Muscle layer of duodenum (tissue), 2 donors: Measurements from ENCODE around the gene FGF8.
A peak's percentile ranks its signal among the peaks of the same experiment; 100 is the strongest.

Source experiments
- H3K27ac ChIP-seq: one replicate; pipeline ENCODE4 v1.7.0; 2013; ENCODE audit warnings: mild to moderate bottlenecking, low read length
- H3K27me3 ChIP-seq: one replicate; pipeline ENCODE4 v1.7.0; 2013; ENCODE audit warnings: low read depth, mild to moderate bottlenecking, control low read depth, low read length
- H3K36me3 ChIP-seq, 2 donors: one replicate each; pipeline ENCODE4 v1.7.0; 2013; ENCODE audit warnings: low read length in 2 of 2, control low read depth in 1 of 2, mild to moderate bottlenecking in 1 of 2; ENCODE audit not compliant: insufficient read depth in 2 of 2, control insufficient read depth in 1 of 2
- H3K4me1 ChIP-seq, 2 donors: one replicate each; pipeline ENCODE4 v1.7.0; 2013; ENCODE audit warnings: low read length in 2 of 2, mild to moderate bottlenecking in 2 of 2, control low read depth in 1 of 2, moderate library complexity in 1 of 2; ENCODE audit not compliant: insufficient read depth in 2 of 2, control insufficient read depth in 1 of 2
- H3K4me3 ChIP-seq, 2 donors: one replicate each; pipeline ENCODE4 v1.7.0; 2013; ENCODE audit warnings: low read length in 2 of 2, low read depth in 1 of 2, mild to moderate bottlenecking in 1 of 2
- H3K9me3 ChIP-seq, 2 donors: one replicate each; pipeline ENCODE4 v1.7.0; 2013; ENCODE audit warnings: low read length in 2 of 2, control low read depth in 1 of 2, mild to moderate bottlenecking in 1 of 2; ENCODE audit not compliant: control insufficient read depth in 1 of 2
- donor health status: healthy.

Gene FGF8

DNA sequence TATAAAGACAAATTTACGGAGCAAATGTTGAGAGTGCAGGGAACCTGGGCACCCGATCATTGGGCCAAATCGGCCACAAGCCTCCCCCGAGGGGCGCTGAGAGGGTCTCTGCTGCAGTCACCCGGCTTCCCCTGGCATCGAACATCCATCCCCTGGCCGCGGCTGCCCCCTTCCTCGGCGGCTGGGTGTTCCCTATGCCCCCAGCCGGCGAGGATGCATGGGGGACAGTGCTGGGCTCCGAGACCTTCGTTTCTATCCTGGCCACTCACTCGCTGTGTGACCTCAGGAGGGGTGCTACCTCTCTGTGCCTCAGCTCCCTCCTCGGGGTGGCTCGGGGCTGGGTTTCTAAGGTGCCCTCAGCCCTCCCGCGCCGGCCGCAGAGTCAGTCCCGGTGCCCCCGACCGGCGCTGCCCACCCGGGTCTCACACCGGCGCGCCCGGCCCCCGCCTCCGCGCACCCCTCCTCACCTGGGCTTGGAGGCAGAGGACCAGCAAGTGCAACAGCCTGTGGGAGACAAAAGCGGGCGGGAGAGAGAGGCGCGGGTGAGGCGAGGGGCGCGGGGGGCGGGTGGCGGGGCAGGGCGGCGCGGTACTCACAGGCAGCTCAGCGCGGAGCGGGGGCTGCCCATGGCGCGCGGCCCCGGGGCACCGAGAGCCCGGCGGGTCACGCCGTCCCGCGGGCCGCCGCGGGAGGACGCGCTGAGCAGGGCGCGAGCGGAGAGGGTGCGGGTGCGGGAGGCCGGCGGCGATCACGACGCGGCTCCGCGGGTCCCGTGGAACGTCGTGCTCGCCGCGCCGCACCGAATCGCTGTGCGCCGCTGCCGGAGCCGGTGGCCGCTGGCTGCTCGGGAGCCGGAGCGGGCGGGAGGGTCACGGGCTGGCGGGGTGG is at the start of gene FGF8:
TSS of gene FGF8 (minus strand) at position 842 of the 888 bp plus-strand sequence. CDS start at position 628, 214 bp downstream.
- Histone ChIP-seq H3K36me3 (no peaks in the 10 kb centered on the region), H3K4me3 (peak within 1 kb of the TSS in 1 of 2 donors; percentile 19), H3K9me3 (no peaks in the 10 kb centered on the region), H3K4me1 (peaks cover 3 to 29% of the 10 kb centered on the region in 2 donors), H3K27me3 (peaks cover 75% of the 10 kb centered on the region), H3K27ac (no peak within 1 kb of the TSS)

- Histone ChIP-seq H3K27me3 (no peaks in the 10 kb centered on the region), H3K36me3 (peaks cover 0 to 5% of the 10 kb centered on the region in 2 donors), H3K27ac (no peak overlapping the region), H3K4me1 (peaks cover 0 to under 1% of the 10 kb centered on the region in 2 donors), H3K9me3 (no peaks in the 10 kb centered on the region), H3K4me3 (no peak overlapping the region)
Observed at GRCh38 chr10:101824736-101825135, 48.8 kb upstream of the FGF8 start.

- H3K4me3 ChIP-seq, result peak overlapping the region; percentile 97 to 100
- peaks cover 0 to 7% of the 10 kb centered on the region in 2 donors for H3K36me3 ChIP-seq
- peaks cover 9 to 21% of the 10 kb centered on the region in 2 donors for H3K4me1 ChIP-seq
- no peaks in the 10 kb centered on the region for H3K9me3 ChIP-seq
- H3K27me3 ChIP-seq, result no peaks in the 10 kb centered on the region
- peak overlapping the region; percentile 97 for H3K27ac ChIP-seq
Observed at GRCh38 chr10:101818872-101819633, 43.1 kb upstream of the FGF8 start.

GRCh38 chr10:101818119-101818871 is 42.4 kb upstream of the FGF8 start, which contains the start of gene OGA:
Gene OGA (minus strand): TSS chr10:101818444. CDS start chr10:101818022, 422 bp downstream.
- Histone ChIP-seq H3K9me3 (no peaks in the 10 kb centered on the region), H3K27ac (peak within 1 kb of the TSS; percentile 97), H3K4me3 (peak within 1 kb of the TSS; percentile 97 to 100), H3K4me1 (peaks cover 9 to 27% of the 10 kb centered on the region in 2 donors), H3K36me3 (peaks cover 0 to 7% of the 10 kb centered on the region in 2 donors), H3K27me3 (no peaks in the 10 kb centered on the region)

GRCh38 chr10:101817337-101818118 is 41.6 kb upstream of the FGF8 start:
- Histone ChIP-seq H3K4me1 (peaks cover 16 to 35% of the 10 kb centered on the region in 2 donors), H3K27ac (peak overlapping the region; percentile 97), H3K9me3 (no peaks in the 10 kb centered on the region), H3K27me3 (no peaks in the 10 kb centered on the region), H3K4me3 (peak overlapping the region; percentile 97 to 100), H3K36me3 (peaks cover 0 to 10% of the 10 kb centered on the region in 2 donors)

GRCh38 chr10:101816913-101817336 is 41.0 kb upstream of the FGF8 start:
- H3K4me3 ChIP-seq, result peak overlapping the region; percentile 97 to 100
- H3K4me1 ChIP-seq, result peaks cover 16 to 40% of the 10 kb centered on the region in 2 donors
- no peaks in the 10 kb centered on the region for H3K27me3 ChIP-seq
- H3K27ac ChIP-seq, result peak overlapping the region; percentile 97
- no peaks in the 10 kb centered on the region for H3K9me3 ChIP-seq
- H3K36me3 ChIP-seq, result peaks cover 0 to 16% of the 10 kb centered on the region in 2 donors

- H3K9me3 ChIP-seq, result no peaks in the 10 kb centered on the region
- peaks cover 16 to 40% of the 10 kb centered on the region in 2 donors for H3K4me1 ChIP-seq
- H3K27me3 ChIP-seq, result no peaks in the 10 kb centered on the region
- H3K27ac ChIP-seq, result peak overlapping the region; percentile 56
- peaks cover 0 to 16% of the 10 kb centered on the region in 2 donors for H3K36me3 ChIP-seq
- H3K4me3 ChIP-seq, result peak overlapping the region; percentile 97 to 100
Observed at GRCh38 chr10:101816376-101816775, 40.5 kb upstream of the FGF8 start.

- Histone ChIP-seq H3K4me1 (peaks cover 16 to 40% of the 10 kb centered on the region in 2 donors), H3K4me3 (peak overlapping the region; percentile 47 to 100), H3K27ac (no peak overlapping the region), H3K36me3 (peaks cover 14 to 25% of the 10 kb centered on the region in 2 donors), H3K9me3 (no peaks in the 10 kb centered on the region), H3K27me3 (no peaks in the 10 kb centered on the region)
Observed at GRCh38 chr10:101814466-101815071, 38.7 kb upstream of the FGF8 start.

GRCh38 chr10:101812606-101813005 is 36.7 kb upstream of the FGF8 start:
- Histone ChIP-seq H3K27ac (no peak overlapping the region), H3K27me3 (no peaks in the 10 kb centered on the region), H3K9me3 (no peaks in the 10 kb centered on the region), H3K36me3 (peaks cover 28 to 31% of the 10 kb centered on the region in 2 donors), H3K4me3 (no peak overlapping the region), H3K4me1 (peaks cover 8 to 35% of the 10 kb centered on the region in 2 donors)

DNA sequence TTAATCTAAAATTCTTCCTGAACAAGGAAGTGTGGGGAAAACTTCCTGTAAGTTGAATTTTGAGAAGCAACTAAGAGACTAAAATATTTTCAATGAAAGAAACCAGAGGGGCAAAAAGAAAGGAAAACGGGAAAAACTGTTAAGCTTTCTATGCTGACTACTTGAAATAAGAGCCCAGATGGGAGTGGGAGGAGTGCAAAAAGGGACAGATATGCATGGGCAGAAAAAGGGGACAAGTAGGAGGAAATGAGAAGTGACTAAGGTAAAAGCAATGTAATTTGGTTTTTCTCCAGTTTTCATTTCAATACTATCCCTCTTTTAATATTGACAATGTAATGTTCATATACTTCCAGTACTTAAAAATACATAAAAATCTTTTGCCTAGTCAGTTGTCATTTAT is 31.2 kb upstream of the FGF8 start:
- Histone ChIP-seq H3K27ac (no peak overlapping the region), H3K4me1 (peaks cover 0 to 3% of the 10 kb centered on the region in 2 donors), H3K9me3 (no peaks in the 10 kb centered on the region), H3K4me3 (no peak overlapping the region), H3K36me3 (peaks cover 59 to 65% of the 10 kb centered on the region in 2 donors), H3K27me3 (no peaks in the 10 kb centered on the region)
